ENCODE results near the gene CGB1.

CGB1 gene

GRCh38 chr19:48993175-48994034 is 43.3 kb downstream of the CGB1 start, which contains the start of the genes GYS1 and RUVBL2:
Gene GYS1 (minus strand): TSS chr19:48993309. CDS start chr19:48993112, 197 bp downstream.
Gene RUVBL2 (plus strand): TSS chr19:48993887. CDS start chr19:48993912, 25 bp downstream.
- DNase-seq = peak; percentile 80

- no peak for DNase-seq
Measured at GRCh38 chr19:48992581-48993174, 44.0 kb downstream of the CGB1 start.

- no peak for DNase-seq
Measured at GRCh38 chr19:48991873-48992580, 44.7 kb downstream of the CGB1 start.

- no peak for DNase-seq
Measured at GRCh38 chr19:48991011-48991609, 45.6 kb downstream of the CGB1 start.

- no peak for DNase-seq
Measured at GRCh38 chr19:48990400-48990799, 46.3 kb downstream of the CGB1 start.

GRCh38 chr19:48989701-48990291 is 46.9 kb downstream of the CGB1 start:
- no peak for DNase-seq

GRCh38 chr19:48988860-48989259 is 47.8 kb downstream of the CGB1 start:
- no peak for DNase-seq

- no peak for DNase-seq
Measured at GRCh38 chr19:48988286-48988685, 48.4 kb downstream of the CGB1 start.

- DNase-seq = no peak
Measured at GRCh38 chr19:48987323-48987722, 49.4 kb downstream of the CGB1 start.

GRCh38 chr19:48986211-48986610 is 50.5 kb downstream of the CGB1 start:
- DNase-seq = no peak

- DNase-seq = no peak
Measured at GRCh38 chr19:48985711-48986110, 51.0 kb downstream of the CGB1 start.

All from 8988T (cell line).